Measurements from ENCODE around the gene SCAI.

- TF ChIP-seq CTCF (IDR thresholded peaks at IDR 0.05 in 8 of 11, conservative IDR thresholded peaks at IDR 0.05 in 3 of 11) (no peak), POLR2A (IDR thresholded peaks at IDR 0.05) (no peak), POLR2AphosphoS5 (IDR thresholded peaks at IDR 0.05) (no peak)
Observed at GRCh38 chr9:125066839-125067619, 76.3 kb downstream of the SCAI start.

Measured in spleen (tissue), 7 donors.